Measurements from ENCODE around the gene PRKCZ. TPM values are rescaled to one million over a fixed set of nuclear protein-coding genes. Genes with fewer than 3 reads are reported as not detected.

Gene PRKCZ
- total and polyA plus RNA-seq, 4 donors = 4.8 to 9.9 (median 8.4) TPM

GRCh38 chr1:2090216-2090890, 40.1 kb downstream of the PRKCZ start:
- H3K36me3 ChIP-seq (ENCODE audit: control insufficient read depth in 4 of 4, insufficient read depth in 3 of 4, low read depth in 1 of 4, low read length in 3 of 4) = peaks cover 0 to 2% (median 0%) of the 10 kb centered on the region in 4 donors
- DNase-seq (ENCODE audit: low spot score) = no peak

GRCh38 chr1:2091611-2092604, 41.7 kb downstream of the PRKCZ start:
- peak; percentile 72 for DNase-seq (ENCODE audit: low spot score)
- TF ChIP-seq SP1 (IDR thresholded peaks at IDR 0.05) (no peak), YY1 (IDR thresholded peaks at IDR 0.05) (no peak), ATF3 (IDR thresholded peaks at IDR 0.05) (no peak), FOXA1 (IDR thresholded peaks at IDR 0.05) (no peak), JUND (IDR thresholded peaks at IDR 0.05) (no peak), EGR1 (IDR thresholded peaks at IDR 0.05; ENCODE audit: low read depth in 2 of 2) (no peak), NR2F2 (IDR thresholded peaks at IDR 0.05) (no peak), CTCF (IDR thresholded peaks at IDR 0.05; ENCODE audit: low read depth, low read length, missing input control) (peak; percentile 26), TAF1 (conservative IDR thresholded peaks at IDR 0.05) (no peak), HNF4A (conservative IDR thresholded peaks at IDR 0.05) (no peak), RXRA (IDR thresholded peaks at IDR 0.05) (peak in 1 of 2 donors; percentile 45), FOXA2 (IDR thresholded peaks at IDR 0.05) (no peak), HNF4G (IDR thresholded peaks at IDR 0.05) (no peak), RAD21 (IDR thresholded peaks at IDR 0.05) (peak in 1 of 2 donors; percentile 61), GABPA (IDR thresholded peaks at IDR 0.05 in 1 of 2, conservative IDR thresholded peaks at IDR 0.05 in 1 of 2) (no peak)
- TF ChIP-seq, protein P1, sequence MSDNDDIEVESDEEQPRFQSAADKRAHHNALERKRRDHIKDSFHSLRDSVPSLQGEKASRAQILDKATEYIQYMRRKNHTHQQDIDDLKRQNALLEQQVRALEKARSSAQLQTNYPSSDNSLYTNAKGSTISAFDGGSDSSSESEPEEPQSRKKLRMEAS (IDR thresholded peaks at IDR 0.05) = no peak
- TF ChIP-seq, protein P2, sequence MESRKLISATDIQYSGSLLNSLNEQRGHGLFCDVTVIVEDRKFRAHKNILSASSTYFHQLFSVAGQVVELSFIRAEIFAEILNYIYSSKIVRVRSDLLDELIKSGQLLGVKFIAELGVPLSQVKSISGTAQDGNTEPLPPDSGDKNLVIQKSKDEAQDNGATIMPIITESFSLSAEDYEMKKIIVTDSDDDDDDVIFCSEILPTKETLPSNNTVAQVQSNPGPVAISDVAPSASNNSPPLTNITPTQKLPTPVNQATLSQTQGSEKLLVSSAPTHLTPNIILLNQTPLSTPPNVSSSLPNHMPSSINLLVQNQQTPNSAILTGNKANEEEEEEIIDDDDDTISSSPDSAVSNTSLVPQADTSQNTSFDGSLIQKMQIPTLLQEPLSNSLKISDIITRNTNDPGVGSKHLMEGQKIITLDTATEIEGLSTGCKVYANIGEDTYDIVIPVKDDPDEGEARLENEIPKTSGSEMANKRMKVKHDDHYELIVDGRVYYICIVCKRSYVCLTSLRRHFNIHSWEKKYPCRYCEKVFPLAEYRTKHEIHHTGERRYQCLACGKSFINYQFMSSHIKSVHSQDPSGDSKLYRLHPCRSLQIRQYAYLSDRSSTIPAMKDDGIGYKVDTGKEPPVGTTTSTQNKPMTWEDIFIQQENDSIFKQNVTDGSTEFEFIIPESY (IDR thresholded peaks at IDR 0.05) = no peak
- TF ChIP-seq, protein P3, sequence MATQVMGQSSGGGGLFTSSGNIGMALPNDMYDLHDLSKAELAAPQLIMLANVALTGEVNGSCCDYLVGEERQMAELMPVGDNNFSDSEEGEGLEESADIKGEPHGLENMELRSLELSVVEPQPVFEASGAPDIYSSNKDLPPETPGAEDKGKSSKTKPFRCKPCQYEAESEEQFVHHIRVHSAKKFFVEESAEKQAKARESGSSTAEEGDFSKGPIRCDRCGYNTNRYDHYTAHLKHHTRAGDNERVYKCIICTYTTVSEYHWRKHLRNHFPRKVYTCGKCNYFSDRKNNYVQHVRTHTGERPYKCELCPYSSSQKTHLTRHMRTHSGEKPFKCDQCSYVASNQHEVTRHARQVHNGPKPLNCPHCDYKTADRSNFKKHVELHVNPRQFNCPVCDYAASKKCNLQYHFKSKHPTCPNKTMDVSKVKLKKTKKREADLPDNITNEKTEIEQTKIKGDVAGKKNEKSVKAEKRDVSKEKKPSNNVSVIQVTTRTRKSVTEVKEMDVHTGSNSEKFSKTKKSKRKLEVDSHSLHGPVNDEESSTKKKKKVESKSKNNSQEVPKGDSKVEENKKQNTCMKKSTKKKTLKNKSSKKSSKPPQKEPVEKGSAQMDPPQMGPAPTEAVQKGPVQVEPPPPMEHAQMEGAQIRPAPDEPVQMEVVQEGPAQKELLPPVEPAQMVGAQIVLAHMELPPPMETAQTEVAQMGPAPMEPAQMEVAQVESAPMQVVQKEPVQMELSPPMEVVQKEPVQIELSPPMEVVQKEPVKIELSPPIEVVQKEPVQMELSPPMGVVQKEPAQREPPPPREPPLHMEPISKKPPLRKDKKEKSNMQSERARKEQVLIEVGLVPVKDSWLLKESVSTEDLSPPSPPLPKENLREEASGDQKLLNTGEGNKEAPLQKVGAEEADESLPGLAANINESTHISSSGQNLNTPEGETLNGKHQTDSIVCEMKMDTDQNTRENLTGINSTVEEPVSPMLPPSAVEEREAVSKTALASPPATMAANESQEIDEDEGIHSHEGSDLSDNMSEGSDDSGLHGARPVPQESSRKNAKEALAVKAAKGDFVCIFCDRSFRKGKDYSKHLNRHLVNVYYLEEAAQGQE (IDR thresholded peaks at IDR 0.05) = no peak
- H3K4me1 ChIP-seq (ENCODE audit: control insufficient read depth in 4 of 4, insufficient read depth in 4 of 4, low read length in 3 of 4) = no peaks in the 10 kb centered on the region
- no peaks in the 10 kb centered on the region for H3K27me3 ChIP-seq (ENCODE audit: control insufficient read depth in 4 of 4, insufficient read depth in 4 of 4, low read length in 3 of 4)
- no peak overlapping the region for H3K27ac ChIP-seq (ENCODE audit: low read depth in 1 of 2, low read length in 2 of 2)
- H3K9me3 ChIP-seq (ENCODE audit: control insufficient read depth in 4 of 4, low read length in 3 of 4) = peaks cover 0 to 2% (median 0%) of the 10 kb centered on the region in 4 donors
- H3K4me3 ChIP-seq (ENCODE audit: low read depth in 1 of 3, low read length in 3 of 3) = no peak overlapping the region
- no peak overlapping the region for H3K9ac ChIP-seq (ENCODE audit: low read depth in 1 of 2, low read length in 2 of 2)
- peaks cover 0 to 3% (median 0%) of the 10 kb centered on the region in 4 donors for H3K36me3 ChIP-seq (ENCODE audit: control insufficient read depth in 4 of 4, insufficient read depth in 3 of 4, low read depth in 1 of 4, low read length in 3 of 4)
- 73% methylated on average over 48 of the region's 48 CpGs for WGBS

More at GRCh38 chr1:2090216-2090890, 40.1 kb downstream of the PRKCZ start:
- Histone ChIP-seq H3K9ac (ENCODE audit: low read depth in 1 of 2, low read length in 2 of 2) (no peak overlapping the region), H3K4me1 (ENCODE audit: control insufficient read depth in 4 of 4, insufficient read depth in 4 of 4, low read length in 3 of 4) (no peaks in the 10 kb centered on the region), H3K9me3 (ENCODE audit: control insufficient read depth in 4 of 4, low read length in 3 of 4) (no peaks in the 10 kb centered on the region), H3K4me3 (ENCODE audit: low read depth in 1 of 3, low read length in 3 of 3) (no peak overlapping the region), H3K27me3 (ENCODE audit: control insufficient read depth in 4 of 4, insufficient read depth in 4 of 4, low read length in 3 of 4) (no peaks in the 10 kb centered on the region), H3K27ac (ENCODE audit: low read depth in 1 of 2, low read length in 2 of 2) (no peak overlapping the region)
- WGBS = 96% methylated on average over 22 of the region's 22 CpGs
- TF ChIP-seq GABPA (IDR thresholded peaks at IDR 0.05 in 1 of 2, conservative IDR thresholded peaks at IDR 0.05 in 1 of 2) = no peak
- no peak for TF ChIP-seq EGR1 (IDR thresholded peaks at IDR 0.05; ENCODE audit: low read depth in 2 of 2)
- no peak for TF ChIP-seq YY1 (IDR thresholded peaks at IDR 0.05)
- TF ChIP-seq SP1 (IDR thresholded peaks at IDR 0.05) = no peak
